Stimulated activated CD4-positive, alpha-beta T cell treated with anti-CD3 and anti-CD28 coated beads, Interleukin-1b, Interleukin-23, amount 100 ng/mL, for 4 hours (primary cell): ENCODE measurements around the gene MMP11.

ENCODE experiments used
- DNase-seq, 2 donors: peaks; one replicate each; pipeline ENCODE4 v3.0.0-alpha.2; 2020; ENCODE audit warnings: low read depth in 2 of 2

MMP11 gene

DNA sequence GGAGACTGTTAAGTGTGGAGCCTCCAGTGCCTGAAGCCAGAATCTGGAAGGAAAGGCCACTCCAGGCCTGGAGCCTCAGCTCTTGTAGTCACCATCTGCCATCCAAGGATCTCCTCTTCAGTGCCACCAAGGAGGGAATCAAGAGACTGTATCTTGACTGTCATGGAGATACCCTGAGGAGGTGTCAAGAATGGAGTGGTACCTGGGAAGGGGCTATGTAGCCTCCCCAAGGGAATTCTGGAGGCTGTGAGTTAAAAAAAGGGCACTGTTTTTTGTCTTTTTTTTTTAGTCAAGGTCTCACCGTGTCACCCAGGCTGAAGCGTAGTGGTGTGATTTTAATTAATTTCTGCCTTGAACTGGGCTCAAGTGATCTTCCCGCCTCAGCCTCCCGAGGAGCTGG lies 13.1 kb upstream of the MMP11 start:
- DNase-seq: no peak

GRCh38 chr22:23760056-23760455 lies 12.6 kb upstream of the MMP11 start:
- DNase-seq: no peak

GRCh38 chr22:23762842-23763578 lies 9.6 kb upstream of the MMP11 start, which contains the start of gene C22orf15:
Gene C22orf15 (plus strand): TSS chr22:23762990. CDS start chr22:23763307, 317 bp downstream.
- DNase-seq: no peak

DNA sequence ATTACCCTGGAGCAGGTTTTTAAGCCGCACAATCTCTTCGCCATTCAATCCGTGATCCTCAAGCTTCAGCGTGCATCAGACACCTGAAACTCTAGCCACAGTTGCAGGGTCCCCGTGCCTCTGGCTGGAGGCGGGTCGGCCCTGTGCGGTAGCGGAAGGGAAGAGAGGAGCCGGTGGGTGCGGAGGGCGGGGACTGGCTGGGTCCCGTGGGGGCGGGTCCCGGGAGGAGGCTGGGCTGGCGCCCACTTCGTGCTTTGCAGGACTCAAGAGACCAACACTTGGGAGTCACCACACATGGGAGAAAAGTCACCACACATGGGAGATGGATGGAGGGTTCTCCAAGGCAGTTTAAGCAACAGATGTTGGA lies 9.1 kb upstream of the MMP11 start:
- DNase-seq: peak; percentile 26 to 57

DNA sequence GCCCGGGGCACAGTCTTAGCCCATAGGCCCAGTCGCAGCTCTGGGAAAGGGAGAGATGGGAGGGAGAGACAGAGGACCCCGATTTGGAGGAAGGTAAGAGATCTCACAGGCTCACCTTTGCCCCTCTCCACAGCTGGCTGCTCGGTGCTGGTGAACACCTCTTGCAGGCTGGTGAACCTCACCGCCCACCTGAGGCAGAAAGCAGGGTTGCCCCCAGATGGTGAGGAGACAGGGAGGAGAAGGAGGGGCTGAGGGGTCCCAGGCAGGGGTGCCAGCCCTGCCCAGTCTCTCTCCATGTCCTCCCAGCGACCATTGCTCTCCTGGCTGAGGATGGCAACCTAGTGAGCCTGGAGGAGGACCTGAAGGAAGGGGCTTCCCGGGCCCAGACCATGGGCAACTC lies 8.7 kb upstream of the MMP11 start:
- no peak for DNase-seq

DNA sequence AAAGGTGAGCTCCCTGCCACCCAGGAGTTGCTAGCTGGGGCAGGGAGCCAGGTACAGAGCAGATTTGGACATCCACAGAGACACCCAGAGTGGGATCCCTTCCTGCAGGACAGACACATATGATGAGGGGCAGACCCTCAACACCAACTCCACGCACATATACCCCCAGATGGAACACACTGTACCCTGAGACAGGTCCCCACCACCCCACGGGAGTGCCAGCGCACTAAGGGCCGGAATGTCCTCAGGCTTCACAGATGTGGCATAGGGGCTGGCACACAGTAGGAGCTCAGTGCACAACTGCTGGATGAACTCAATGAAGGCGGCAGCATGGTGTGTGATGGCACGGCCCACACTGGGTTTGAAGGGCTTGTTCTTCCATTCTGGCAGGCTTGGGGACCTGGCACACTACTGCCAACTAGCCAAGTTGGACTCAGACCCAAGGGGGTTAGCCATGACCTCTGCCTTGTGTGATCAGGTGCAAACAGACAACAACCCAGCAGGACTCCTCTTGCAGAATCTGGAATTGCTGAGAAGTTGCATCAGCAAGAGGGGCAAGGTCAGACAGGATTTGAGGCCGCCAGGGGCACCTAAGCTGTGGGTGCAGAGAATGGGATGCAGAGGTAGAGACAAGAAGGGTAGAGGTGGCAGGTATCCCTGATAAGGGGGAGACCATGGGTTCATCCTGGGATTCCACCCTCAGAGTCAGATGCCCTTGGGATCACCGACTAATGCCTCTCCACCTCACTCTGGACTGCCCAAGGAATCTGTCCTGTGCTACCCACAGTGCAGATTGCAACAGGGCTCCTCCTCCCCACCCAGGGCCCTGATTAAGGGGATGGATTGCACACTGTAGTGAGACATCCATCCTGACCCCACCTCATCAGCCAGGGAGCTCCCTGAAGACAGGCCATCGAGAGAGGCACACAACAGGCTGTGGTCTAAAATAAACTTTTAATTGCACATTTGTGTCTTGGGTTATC lies 7.5 kb upstream of the MMP11 start:
- no peak for DNase-seq

- no peak for DNase-seq
These were observed 5.4 kb upstream of the MMP11 start for GRCh38 chr22:23767303-23767672.

GRCh38 chr22:23767673-23768548 lies 4.7 kb upstream of the MMP11 start, which contains the start of gene CHCHD10:
Gene CHCHD10 (minus strand): TSS chr22:23767972. CDS start chr22:23767874, 98 bp downstream.
- peak; percentile 60 to 74 for DNase-seq

DNA sequence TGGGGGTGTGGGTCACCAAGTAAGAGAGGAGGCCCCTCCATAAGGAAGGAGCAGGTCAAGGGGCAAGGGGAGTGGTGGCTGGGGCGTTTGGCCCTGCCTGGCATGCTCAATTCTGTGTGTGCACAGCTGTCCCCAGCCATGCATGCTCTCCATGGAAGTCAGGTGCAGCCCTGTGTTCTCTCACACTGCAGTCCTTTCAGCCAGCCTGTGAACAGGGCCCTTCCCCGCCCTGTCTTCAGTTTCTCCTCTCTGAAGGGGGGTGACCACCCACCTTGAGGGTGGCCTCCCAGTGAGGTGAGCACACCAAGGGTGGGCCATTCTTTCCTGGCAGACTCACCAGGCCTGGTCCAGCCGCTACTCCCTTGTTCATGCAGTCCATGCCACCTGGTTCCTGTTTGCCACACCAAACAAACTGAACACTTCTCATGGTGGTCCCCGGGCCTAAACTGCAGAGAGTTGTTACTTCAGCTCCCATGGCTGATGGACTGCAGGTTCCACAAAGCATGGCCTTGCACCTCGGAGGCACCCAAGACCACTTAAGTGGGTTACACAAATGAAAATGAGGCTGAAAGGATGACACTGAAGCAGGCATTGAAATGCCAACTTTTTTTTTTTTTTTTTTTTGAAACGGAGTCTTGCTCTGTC lies 3.2 kb upstream of the MMP11 start:
- DNase-seq: no peak

DNA sequence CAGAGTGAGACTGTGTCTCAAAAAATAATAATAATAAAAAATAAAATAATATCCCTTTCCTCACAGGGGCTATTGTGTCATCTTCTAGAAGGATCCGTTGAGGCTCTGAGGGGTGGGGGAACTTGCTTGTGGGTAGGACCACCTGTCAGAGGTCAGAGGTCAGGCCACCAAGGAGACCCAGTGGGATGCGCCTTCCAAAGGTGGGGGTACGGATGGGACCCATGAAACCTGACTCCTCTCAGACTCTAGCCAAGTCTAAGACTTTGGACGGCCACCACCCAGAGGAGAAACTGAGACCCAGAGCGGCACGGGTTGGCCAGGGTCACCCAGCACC lies 367 bp upstream of the MMP11 start:
- no peak for DNase-seq

- no peak for DNase-seq
These were observed 949 bp downstream of the MMP11 start for GRCh38 chr22:23773483-23774113.

GRCh38 chr22:23774114-23774921 lies 1.7 kb downstream of the MMP11 start:
- no peak for DNase-seq

GRCh38 chr22:23774922-23775436 lies 2.3 kb downstream of the MMP11 start:
- DNase-seq: no peak

- no peak for DNase-seq
These were observed 3.2 kb downstream of the MMP11 start for GRCh38 chr22:23775779-23776375.

- DNase-seq: no peak
These were observed 5.3 kb downstream of the MMP11 start for GRCh38 chr22:23777776-23778576.

DNA sequence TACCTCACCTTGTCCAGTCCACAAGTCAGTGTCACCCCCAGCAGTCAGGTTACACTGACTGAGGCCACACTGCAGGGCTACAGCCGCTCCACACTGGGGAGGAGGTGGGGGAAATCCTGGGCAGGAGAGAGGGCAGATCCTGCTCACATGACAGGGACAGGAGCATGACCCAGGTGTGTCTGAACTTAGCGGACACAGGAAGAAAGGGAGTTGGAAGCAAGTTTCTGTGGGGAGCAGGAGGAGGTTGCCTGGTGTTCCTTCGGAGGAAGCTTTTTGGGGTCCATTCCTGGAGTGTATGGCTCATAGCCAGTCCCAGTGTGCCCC lies 5.9 kb downstream of the MMP11 start:
- DNase-seq: no peak

DNA sequence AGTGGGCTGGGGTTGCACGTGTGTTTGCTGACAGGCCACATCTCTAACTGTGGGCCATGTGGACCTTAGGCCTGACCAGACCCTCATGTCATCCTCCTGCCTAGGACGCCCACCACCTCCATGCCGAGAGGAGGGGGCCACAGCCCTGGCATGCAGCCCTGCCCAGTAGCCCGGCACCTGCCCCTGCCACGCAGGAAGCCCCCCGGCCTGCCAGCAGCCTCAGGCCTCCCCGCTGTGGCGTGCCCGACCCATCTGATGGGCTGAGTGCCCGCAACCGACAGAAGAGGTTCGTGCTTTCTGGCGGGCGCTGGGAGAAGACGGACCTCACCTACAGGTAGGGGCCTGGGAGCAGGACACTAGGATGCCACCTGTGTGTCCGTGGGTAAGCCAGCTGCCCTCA lies 6.4 kb downstream of the MMP11 start:
- DNase-seq: no peak

- no peak for DNase-seq
These were observed 7.1 kb downstream of the MMP11 start for GRCh38 chr22:23779731-23780130.
